Measurements from ENCODE around the gene MYO9B.

GRCh38 chr19:17159466-17160393 lies 84.2 kb downstream of the MYO9B start:
- no peak for TF ChIP-seq CTCF (IDR thresholded peaks at IDR 0.05 in 8 of 11, conservative IDR thresholded peaks at IDR 0.05 in 3 of 11)
- no peak for TF ChIP-seq POLR2A (IDR thresholded peaks at IDR 0.05)
- TF ChIP-seq POLR2AphosphoS5 (IDR thresholded peaks at IDR 0.05): no peak

All from spleen (tissue), 7 donors.